Measurements from ENCODE around the gene SPTSSB. TPM values are rescaled to one million over a fixed set of nuclear protein-coding genes. Genes with fewer than 3 reads are reported as not detected.

SPTSSB gene
- total RNA-seq, 1 experiment from 2014 or later = not detected

DNA sequence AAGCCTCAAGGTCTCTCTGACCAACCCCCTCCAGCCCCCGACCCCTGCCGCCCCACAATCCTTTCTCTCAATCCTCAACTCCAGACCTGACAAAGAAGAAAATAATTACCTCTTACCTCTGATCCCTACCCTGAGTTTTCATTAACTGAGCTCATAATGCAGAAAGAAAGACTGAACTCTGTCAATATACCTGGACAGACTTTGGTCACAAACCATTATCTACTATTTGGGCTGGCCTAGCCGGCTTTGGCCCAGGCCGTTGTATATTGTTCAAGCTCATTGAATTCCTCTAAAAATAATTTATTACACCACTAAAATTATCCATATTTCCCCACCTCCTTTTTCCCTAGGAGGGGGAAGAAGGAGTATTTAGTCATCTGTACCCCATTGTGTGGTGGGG, 29.3 kb upstream of the SPTSSB start:
- no TSS peak for BruUV-seq (replicated peaks)
- no peaks in the 10 kb centered on the region for H3K36me3 Mint-ChIP-seq (ENCODE audit: insufficient read depth, unreplicated experiment)
- H3K27me3 Mint-ChIP-seq (ENCODE audit: insufficient read depth, unreplicated experiment) = no peaks in the 10 kb centered on the region
- H3K4me3 Mint-ChIP-seq (ENCODE audit: unreplicated experiment) = no peak overlapping the region
- no peaks in the 10 kb centered on the region for H3K9me3 Mint-ChIP-seq (ENCODE audit: unreplicated experiment)
- CTCF ChIA-PET = interaction anchor here (0.7 to 1.3 kb wide), 4 partner anchors 8 to 96 kb away, joined by 4 read pairs; no protein-coding TSS in a partner anchor
- H3K27ac Mint-ChIP-seq (ENCODE audit: low read depth, unreplicated experiment) = no peak overlapping the region
- DNase-seq (ENCODE audit: unreplicated experiment) = no peak
- intact Hi-C loops (cut with micrococcal nuclease) = loop anchor here (5.0 kb wide), 1 partner anchor 48 kb away; no protein-coding TSS in a partner anchor
- H3K4me1 Mint-ChIP-seq (ENCODE audit: insufficient read depth, unreplicated experiment) = peaks cover 5% of the 10 kb centered on the region
- TF ChIP-seq, protein P1, sequence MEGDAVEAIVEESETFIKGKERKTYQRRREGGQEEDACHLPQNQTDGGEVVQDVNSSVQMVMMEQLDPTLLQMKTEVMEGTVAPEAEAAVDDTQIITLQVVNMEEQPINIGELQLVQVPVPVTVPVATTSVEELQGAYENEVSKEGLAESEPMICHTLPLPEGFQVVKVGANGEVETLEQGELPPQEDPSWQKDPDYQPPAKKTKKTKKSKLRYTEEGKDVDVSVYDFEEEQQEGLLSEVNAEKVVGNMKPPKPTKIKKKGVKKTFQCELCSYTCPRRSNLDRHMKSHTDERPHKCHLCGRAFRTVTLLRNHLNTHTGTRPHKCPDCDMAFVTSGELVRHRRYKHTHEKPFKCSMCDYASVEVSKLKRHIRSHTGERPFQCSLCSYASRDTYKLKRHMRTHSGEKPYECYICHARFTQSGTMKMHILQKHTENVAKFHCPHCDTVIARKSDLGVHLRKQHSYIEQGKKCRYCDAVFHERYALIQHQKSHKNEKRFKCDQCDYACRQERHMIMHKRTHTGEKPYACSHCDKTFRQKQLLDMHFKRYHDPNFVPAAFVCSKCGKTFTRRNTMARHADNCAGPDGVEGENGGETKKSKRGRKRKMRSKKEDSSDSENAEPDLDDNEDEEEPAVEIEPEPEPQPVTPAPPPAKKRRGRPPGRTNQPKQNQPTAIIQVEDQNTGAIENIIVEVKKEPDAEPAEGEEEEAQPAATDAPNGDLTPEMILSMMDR (IDR thresholded peaks at IDR 0.05; ENCODE audit: unreplicated experiment) = no peak
- POLR2A ChIA-PET = no interaction called here

DNA sequence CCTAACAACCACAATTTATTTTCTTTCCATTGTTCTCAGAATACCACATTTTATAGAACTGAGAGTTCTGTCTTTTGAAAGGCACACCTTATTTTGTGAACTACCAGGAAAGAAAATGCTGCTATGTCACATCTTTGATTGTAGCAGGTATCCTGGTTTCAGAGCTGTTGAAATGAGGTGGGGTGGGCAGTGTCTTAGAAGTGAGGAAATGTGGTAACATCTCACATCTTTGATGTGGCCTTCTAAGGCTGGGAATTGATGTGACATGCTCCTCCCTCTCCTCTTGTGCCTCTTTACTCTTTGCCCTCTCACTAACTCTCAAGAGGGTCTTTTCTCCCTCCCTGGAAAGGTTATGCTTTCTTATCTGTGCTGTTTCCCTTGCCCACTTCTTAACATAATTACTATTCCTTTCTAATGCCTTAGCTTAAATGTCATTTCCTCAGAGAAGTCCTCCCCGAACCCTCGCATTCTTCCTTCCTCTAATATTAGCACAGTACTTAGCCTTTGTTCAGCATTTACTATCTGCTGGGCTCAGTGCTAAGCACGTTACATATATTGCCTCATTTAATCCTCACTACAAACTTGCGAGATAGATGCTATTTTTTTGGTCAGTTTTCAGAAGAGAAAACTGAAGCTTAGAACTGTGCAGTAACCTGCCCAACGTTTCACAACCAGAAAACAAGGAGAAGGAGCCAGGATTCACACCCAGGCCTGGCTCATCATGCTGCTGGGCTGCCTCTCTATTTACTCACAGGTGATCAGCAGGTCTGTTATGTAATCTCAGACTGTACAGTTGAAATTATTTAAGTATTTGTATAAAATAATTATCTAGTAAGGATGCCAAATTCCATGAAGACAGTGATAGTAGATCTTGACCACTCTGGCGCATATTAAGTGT, 24.0 kb upstream of the SPTSSB start:
- DNase-seq (ENCODE audit: unreplicated experiment) = peak; percentile 29
- H3K4me1 Mint-ChIP-seq (ENCODE audit: insufficient read depth, unreplicated experiment) = no peaks in the 10 kb centered on the region
- peak overlapping the region; percentile 5 for H3K27ac Mint-ChIP-seq (ENCODE audit: low read depth, unreplicated experiment)
- H3K36me3 Mint-ChIP-seq (ENCODE audit: insufficient read depth, unreplicated experiment) = no peaks in the 10 kb centered on the region
- no peaks in the 10 kb centered on the region for H3K9me3 Mint-ChIP-seq (ENCODE audit: unreplicated experiment)
- no peaks in the 10 kb centered on the region for H3K27me3 Mint-ChIP-seq (ENCODE audit: insufficient read depth, unreplicated experiment)
- ChIA-PET CTCF (interaction anchor here (1.2 to 2.6 kb wide), 3 partner anchors 13 to 120 kb away, joined by 5 to 9 read pairs (median 6); no protein-coding TSS in a partner anchor), POLR2A (interaction anchor here (2.1 kb wide), 1 partner anchor 45 kb away, joined by 7 read pairs; no protein-coding TSS in a partner anchor)
- H3K4me3 Mint-ChIP-seq (ENCODE audit: unreplicated experiment) = no peak overlapping the region
- intact Hi-C loops (cut with micrococcal nuclease) = no loop called here
- TF ChIP-seq, protein P1 (IDR thresholded peaks at IDR 0.05; ENCODE audit: unreplicated experiment) = no peak
- no TSS peak for BruUV-seq (replicated peaks)

GRCh38 chr3:161393803-161394202, 22.5 kb upstream of the SPTSSB start:
- POLR2A ChIA-PET = no interaction called here
- no peaks in the 10 kb centered on the region for H3K9me3 Mint-ChIP-seq (ENCODE audit: unreplicated experiment)
- H3K36me3 Mint-ChIP-seq (ENCODE audit: insufficient read depth, unreplicated experiment) = no peaks in the 10 kb centered on the region
- H3K27me3 Mint-ChIP-seq (ENCODE audit: insufficient read depth, unreplicated experiment) = no peaks in the 10 kb centered on the region
- intact Hi-C loops (cut with micrococcal nuclease) = no loop called here
- DNase-seq (ENCODE audit: unreplicated experiment) = no peak
- H3K27ac Mint-ChIP-seq (ENCODE audit: low read depth, unreplicated experiment) = no peak overlapping the region
- CTCF ChIA-PET = interaction anchor here (0.9 to 3.0 kb wide), 2 partner anchors 15 to 119 kb away, joined by 3 to 10 read pairs; no protein-coding TSS in a partner anchor
- BruUV-seq (replicated peaks) = no TSS peak
- TF ChIP-seq, protein P1 (IDR thresholded peaks at IDR 0.05; ENCODE audit: unreplicated experiment) = no peak
- no peaks in the 10 kb centered on the region for H3K4me1 Mint-ChIP-seq (ENCODE audit: insufficient read depth, unreplicated experiment)
- H3K4me3 Mint-ChIP-seq (ENCODE audit: unreplicated experiment) = no peak overlapping the region

DNA sequence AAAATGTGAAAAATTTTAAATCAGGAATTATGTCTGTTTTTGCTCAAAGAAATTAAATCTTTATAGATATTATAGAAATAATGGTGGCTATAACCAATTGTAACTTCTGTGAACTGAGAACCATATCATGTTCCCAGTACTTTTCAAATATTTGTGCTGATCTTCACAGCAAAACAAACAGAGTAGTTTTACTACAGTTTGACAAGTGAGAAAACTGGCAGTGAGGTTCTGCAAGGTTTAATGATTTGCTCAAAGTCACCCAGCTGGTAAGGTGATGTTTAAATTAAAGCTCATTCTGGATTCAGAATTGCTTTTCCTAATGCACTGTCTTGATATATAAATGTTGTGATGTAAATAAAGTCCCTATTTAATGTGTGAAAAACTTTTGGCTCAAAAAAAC, 22.0 kb upstream of the SPTSSB start:
- POLR2A ChIA-PET = no interaction called here
- CTCF ChIA-PET = interaction anchor here (0.9 to 3.0 kb wide), 2 partner anchors 15 to 118 kb away, joined by 3 to 10 read pairs; no protein-coding TSS in a partner anchor
- H3K4me3 Mint-ChIP-seq (ENCODE audit: unreplicated experiment) = no peak overlapping the region
- no TSS peak for BruUV-seq (replicated peaks)
- TF ChIP-seq, protein P1 (IDR thresholded peaks at IDR 0.05; ENCODE audit: unreplicated experiment) = no peak
- H3K27me3 Mint-ChIP-seq (ENCODE audit: insufficient read depth, unreplicated experiment) = no peaks in the 10 kb centered on the region
- no peak for DNase-seq (ENCODE audit: unreplicated experiment)
- no peaks in the 10 kb centered on the region for H3K36me3 Mint-ChIP-seq (ENCODE audit: insufficient read depth, unreplicated experiment)
- intact Hi-C loops (cut with micrococcal nuclease) = no loop called here
- no peaks in the 10 kb centered on the region for H3K9me3 Mint-ChIP-seq (ENCODE audit: unreplicated experiment)
- H3K4me1 Mint-ChIP-seq (ENCODE audit: insufficient read depth, unreplicated experiment) = no peaks in the 10 kb centered on the region
- H3K27ac Mint-ChIP-seq (ENCODE audit: low read depth, unreplicated experiment) = no peak overlapping the region
